Neural cell (in vitro differentiated cells): ENCODE data around the gene ACAN.

Experiments used
- EP300 ChIP-seq: fragments of 450-650 bp; conservative IDR thresholded peaks from 2 replicates; pipeline ENCODE4 v1.6.1; 2014; ENCODE audit warnings: antibody characterized with exemption, mild to moderate bottlenecking, moderate library complexity; ENCODE audit not compliant: poor library complexity, severe bottlenecking
- EZH2 ChIP-seq: fragments of 200-600, 300-800 bp; shearing (Covaris generic), sonication (generic); IDR thresholded peaks from 2 replicates; pipeline ENCODE4 v1.6.1; 2014; ENCODE audit warnings: antibody characterized with exemption, low read length, borderline replicate concordance, mild to moderate bottlenecking; ENCODE audit not compliant: insufficient read depth, poor library complexity, severe bottlenecking
- SMC3 ChIP-seq: fragments of 450-650 bp; conservative IDR thresholded peaks from 2 replicates; pipeline ENCODE4 v1.6.1; 2014; ENCODE audit warnings: antibody characterized with exemption, mild to moderate bottlenecking, moderate library complexity; ENCODE audit not compliant: poor library complexity
- TF ChIP-seq, protein P1 (sequence below): fragments of 450-650 bp; IDR thresholded peaks from 2 replicates; pipeline ENCODE4 v1.5.1; 2014; ENCODE audit warnings: antibody characterized with exemption, mild to moderate bottlenecking, moderate library complexity; ENCODE audit not compliant: poor library complexity, severe bottlenecking
- TF ChIP-seq, protein P2 (sequence below): IDR thresholded peaks from 2 replicates; pipeline ENCODE4 v1.6.1; 2012; ENCODE audit warnings: borderline replicate concordance

DNA sequence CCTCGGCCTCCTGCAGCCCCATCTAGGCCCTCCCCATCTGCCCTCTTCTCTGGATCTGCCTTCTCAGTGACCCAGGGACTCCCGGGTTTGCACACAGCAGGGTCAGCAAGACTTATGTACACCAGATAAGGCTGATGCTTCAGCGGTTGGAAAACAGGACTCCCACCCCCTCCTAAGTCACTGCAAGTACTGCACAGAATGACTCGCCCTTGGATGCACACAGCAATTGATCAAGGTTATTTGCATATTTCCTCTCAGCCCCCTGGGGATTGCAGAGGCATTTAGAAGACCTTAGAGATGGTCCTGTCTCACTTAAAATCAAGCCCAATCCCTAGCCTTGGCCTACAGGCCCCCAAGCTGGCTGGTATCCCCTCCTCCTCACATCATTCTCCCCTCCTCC, 8.9 kb downstream of the ACAN start:
- TF ChIP-seq SMC3 (no peak), EZH2 (no peak), EP300 (no peak)
- TF ChIP-seq, protein P1, sequence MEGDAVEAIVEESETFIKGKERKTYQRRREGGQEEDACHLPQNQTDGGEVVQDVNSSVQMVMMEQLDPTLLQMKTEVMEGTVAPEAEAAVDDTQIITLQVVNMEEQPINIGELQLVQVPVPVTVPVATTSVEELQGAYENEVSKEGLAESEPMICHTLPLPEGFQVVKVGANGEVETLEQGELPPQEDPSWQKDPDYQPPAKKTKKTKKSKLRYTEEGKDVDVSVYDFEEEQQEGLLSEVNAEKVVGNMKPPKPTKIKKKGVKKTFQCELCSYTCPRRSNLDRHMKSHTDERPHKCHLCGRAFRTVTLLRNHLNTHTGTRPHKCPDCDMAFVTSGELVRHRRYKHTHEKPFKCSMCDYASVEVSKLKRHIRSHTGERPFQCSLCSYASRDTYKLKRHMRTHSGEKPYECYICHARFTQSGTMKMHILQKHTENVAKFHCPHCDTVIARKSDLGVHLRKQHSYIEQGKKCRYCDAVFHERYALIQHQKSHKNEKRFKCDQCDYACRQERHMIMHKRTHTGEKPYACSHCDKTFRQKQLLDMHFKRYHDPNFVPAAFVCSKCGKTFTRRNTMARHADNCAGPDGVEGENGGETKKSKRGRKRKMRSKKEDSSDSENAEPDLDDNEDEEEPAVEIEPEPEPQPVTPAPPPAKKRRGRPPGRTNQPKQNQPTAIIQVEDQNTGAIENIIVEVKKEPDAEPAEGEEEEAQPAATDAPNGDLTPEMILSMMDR: no peak
- TF ChIP-seq, protein P2, sequence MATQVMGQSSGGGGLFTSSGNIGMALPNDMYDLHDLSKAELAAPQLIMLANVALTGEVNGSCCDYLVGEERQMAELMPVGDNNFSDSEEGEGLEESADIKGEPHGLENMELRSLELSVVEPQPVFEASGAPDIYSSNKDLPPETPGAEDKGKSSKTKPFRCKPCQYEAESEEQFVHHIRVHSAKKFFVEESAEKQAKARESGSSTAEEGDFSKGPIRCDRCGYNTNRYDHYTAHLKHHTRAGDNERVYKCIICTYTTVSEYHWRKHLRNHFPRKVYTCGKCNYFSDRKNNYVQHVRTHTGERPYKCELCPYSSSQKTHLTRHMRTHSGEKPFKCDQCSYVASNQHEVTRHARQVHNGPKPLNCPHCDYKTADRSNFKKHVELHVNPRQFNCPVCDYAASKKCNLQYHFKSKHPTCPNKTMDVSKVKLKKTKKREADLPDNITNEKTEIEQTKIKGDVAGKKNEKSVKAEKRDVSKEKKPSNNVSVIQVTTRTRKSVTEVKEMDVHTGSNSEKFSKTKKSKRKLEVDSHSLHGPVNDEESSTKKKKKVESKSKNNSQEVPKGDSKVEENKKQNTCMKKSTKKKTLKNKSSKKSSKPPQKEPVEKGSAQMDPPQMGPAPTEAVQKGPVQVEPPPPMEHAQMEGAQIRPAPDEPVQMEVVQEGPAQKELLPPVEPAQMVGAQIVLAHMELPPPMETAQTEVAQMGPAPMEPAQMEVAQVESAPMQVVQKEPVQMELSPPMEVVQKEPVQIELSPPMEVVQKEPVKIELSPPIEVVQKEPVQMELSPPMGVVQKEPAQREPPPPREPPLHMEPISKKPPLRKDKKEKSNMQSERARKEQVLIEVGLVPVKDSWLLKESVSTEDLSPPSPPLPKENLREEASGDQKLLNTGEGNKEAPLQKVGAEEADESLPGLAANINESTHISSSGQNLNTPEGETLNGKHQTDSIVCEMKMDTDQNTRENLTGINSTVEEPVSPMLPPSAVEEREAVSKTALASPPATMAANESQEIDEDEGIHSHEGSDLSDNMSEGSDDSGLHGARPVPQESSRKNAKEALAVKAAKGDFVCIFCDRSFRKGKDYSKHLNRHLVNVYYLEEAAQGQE: no peak
